GM19099 (cell line): ENCODE measurements around the gene GPER1.
A peak's percentile ranks its signal among the peaks of the same experiment; 100 is the strongest.

Experiments used
- POLR2A ChIP-seq: IDR thresholded peaks from 3 replicates; pipeline ENCODE4 v1.6.1; 2011; ENCODE audit warnings: low read depth; ENCODE audit not compliant: insufficient read length; ENCODE audit errors: extremely low read depth

GPER1 gene

GRCh38 chr7:1074593-1075431 lies 13.1 kb upstream of the GPER1 start:
- TF ChIP-seq POLR2A = no peak

DNA sequence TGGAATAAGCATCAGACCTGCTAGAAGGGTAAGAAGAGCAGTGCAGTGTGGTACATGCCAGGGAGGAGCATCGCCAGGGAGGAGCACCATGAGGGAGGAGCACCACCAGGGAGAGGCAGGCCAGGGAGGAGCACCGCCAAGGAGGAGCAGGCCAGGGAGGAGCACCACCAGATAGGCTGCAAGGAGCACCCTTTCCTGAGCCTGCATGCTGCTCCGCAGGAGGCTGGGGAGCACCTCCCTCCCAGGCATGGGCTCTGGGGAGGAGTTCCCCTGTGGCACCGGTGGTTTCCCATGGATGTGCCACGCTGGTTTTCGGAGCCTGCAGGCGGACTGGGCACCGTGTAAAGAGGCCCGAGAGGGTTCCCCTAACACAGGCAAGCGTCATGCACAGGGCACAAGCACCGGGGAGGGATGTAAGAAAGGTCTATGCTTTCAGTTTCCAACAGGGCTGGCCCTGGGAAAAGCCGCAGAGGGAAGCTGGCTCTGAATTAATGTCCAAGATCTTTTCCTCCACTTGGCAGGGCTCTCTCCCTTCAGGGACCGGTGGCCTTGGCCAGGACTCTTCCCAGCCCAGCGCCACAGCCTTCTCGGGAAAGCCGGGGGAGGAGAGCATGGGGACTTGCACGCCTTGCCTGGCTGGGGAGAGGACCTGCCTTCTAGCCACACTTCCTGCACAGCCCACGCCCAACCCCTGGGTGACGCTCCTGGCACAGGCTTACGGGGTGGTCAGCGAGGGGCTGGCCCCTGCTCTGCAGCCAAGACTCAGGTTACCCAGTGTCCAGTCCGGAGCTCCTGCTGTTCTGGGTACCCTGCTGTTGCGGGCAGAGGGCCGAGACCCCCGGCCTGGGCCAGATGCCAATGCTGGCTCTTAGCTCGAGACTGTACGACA lies 11.5 kb upstream of the GPER1 start:
- no peak for TF ChIP-seq POLR2A

DNA sequence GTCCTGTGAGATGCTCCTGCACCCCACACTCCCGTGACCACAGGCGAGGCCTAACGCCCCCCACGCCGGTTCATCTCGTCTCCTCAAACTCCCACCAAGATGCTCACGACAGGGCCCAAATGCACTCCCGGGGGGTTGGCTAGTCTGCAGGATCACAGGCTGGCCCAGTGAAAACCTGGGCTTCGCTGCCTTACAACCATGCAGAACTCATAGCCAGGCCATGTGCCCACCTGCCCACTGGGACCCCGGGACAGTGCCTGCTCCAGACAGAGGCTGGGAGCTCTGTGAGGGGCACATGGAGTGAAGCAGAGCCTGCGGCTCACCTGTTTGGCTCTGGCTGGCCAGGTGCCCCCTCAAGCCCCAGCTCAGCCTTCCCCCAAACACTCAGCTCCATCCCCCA lies 9.4 kb upstream of the GPER1 start:
- TF ChIP-seq POLR2A = no peak

GRCh38 chr7:1078985-1079384 lies 8.9 kb upstream of the GPER1 start:
- TF ChIP-seq POLR2A = no peak

GRCh38 chr7:1079546-1079945 lies 8.4 kb upstream of the GPER1 start:
- TF ChIP-seq POLR2A = no peak

- no peak for TF ChIP-seq POLR2A
Measured at GRCh38 chr7:1080252-1080920, 7.5 kb upstream of the GPER1 start.

- TF ChIP-seq POLR2A = no peak
Measured at GRCh38 chr7:1080921-1081255, 7.0 kb upstream of the GPER1 start.

DNA sequence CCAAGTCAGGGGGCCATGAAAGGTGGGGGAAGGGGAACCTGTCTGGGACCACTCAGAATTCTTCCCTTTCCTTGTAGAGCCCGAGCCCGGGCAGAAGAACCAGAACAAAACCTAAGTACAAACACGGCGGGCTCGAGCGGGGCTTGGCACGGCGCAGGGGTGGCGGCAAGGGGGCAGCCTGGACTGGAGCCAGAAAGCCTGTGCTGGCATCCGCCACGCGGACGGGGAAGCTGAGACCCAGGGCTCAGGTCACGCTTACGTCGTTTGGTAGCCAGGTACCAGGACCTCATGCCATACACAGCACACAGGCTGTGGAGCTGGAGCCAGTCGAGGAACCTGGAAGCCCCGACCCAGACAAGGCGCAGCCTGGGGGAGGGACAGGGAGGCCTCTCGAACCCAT lies 6.6 kb upstream of the GPER1 start:
- TF ChIP-seq POLR2A = no peak

DNA sequence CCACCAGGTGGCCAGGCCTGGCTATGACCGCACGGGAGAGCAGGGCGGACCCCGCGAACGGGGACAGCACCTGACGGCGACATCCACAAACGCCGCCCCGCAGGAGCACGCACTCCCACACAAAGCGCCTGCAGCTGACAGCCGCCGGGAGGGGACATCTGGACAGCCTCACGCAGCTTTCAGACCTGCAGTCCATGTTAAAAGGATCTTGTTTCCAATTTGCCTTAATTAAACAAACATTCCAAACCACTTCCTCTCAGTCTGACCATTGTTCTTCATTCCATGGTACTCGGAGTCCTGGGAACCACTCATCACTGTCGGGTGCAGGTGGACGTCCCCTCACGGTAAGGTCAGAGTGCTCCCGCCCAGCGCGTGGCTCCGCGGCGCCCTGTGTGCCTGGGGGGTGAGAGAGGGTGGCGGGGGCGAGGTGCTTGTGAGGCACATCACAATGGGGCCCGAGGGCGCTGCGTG lies 5.9 kb upstream of the GPER1 start:
- no peak for TF ChIP-seq POLR2A

DNA sequence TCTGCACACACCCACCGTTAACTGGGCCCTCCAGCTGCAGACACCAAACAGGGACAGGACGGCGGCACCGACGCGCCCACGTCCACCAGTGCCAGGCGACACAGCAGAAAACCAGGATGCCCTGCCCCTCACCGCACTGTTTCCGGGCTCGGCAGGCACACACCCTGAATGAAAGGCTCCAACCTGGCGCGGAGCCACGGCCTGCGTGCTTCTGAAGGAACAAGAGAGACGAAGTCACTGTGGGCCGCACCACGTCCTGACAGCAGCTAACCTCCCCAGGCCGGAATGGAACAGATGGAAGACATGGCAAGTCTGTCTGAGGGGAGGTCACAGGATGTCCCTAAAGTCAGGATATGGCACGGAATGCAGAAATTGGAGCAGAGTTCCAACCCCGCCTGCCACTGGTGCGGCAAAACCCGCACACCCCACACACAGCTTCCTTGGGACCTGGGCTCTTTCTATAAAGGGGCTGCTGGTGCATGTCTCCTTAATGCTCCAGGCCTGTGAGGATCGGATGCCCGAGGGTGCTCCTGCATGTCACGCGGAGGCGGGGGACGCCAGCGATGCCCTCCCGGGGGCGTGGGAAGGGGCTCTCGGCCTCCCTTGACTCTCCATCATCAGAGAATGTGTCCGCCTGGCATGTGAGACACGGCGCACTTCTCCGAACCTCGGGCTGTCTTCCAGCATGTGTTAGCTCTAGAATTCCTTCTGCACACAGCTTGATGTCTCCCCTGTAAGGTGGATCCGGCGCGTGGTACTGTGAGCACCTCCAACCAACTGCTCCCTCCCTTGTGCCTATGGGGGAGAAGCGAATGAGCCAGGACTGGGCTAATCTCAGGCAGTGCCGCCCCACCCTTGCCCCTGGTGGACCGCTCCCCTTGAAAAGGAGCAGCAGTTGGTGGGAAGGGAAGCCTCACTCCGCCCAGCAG lies 3.9 kb upstream of the GPER1 start:
- no peak for TF ChIP-seq POLR2A

DNA sequence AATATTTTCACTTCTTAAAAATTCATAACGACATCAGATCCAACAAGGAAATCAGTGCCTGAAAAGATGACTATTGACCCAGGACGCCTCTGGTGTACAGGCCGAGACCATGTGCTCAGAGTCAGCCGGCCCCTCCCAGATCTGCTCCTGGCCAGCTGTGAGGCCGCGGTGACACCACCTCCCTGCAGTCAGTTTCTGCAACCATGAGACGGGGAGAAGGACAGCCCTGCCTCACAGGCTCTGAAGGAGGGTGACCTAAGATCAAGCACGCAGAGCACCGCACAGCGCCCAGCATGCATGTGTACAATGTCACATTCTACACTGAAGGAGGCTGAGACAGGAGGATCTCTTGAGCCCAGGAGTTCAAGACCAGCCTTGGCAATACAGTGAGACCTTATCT lies 2.6 kb upstream of the GPER1 start:
- TF ChIP-seq POLR2A = no peak

DNA sequence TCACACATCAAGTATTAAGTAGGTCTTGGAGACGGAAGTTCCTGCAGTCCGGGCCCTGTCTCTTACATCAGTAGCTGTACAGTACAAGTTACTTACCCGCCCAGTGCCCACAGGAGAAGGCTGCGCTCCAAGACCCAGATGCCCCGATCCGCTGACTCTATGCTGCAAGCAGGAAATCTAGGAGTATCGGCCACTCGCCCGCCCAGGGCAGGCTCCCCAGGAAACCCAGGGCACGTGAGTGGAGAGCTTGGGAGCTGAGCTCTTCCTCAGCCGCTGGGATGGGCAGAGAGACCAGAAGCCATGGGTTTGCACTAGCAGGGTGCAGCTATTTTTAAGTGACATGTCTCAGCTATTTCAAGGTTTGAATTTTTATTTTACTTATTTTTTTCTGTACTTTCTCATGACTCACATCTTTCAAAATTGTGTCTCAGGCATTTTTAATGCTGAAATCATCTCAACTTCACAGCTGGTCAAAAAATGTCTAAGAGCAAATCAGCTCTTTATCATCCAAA lies 1.9 kb upstream of the GPER1 start:
- TF ChIP-seq POLR2A = no peak

- TF ChIP-seq POLR2A = peak; percentile 48
Measured at GRCh38 chr7:1086588-1087464, 1.1 kb upstream of the GPER1 start.

- TF ChIP-seq POLR2A = no peak
Measured at GRCh38 chr7:1087465-1087814, 473 bp upstream of the GPER1 start.

GRCh38 chr7:1090236-1090635 lies 2.3 kb downstream of the GPER1 start:
- TF ChIP-seq POLR2A = no peak
